Epidermal melanocyte (primary cell): ENCODE results near the gene IL36RN.

Experiments used
- DNase-seq: peaks from one replicate; pipeline ENCODE4 v3.0.0; 2011; ENCODE audit warnings: low spot score; ENCODE audit not compliant: insufficient read length

Gene IL36RN

GRCh38 chr2:113050921-113051895, 7.8 kb upstream of the IL36RN start:
- no peak for DNase-seq

GRCh38 chr2:113052396-113052917, 6.5 kb upstream of the IL36RN start, which contains the start of gene IL36B:
Gene IL36B, minus strand, starts transcription at chr2:113052867.
- no peak for DNase-seq

- no peak for DNase-seq
These were observed 5.3 kb upstream of the IL36RN start for GRCh38 chr2:113053666-113054065.

GRCh38 chr2:113054066-113054465, 4.9 kb upstream of the IL36RN start:
- no peak for DNase-seq

- no peak for DNase-seq
These were observed 2.5 kb upstream of the IL36RN start for GRCh38 chr2:113056521-113056920.

GRCh38 chr2:113057117-113057516, 1.9 kb upstream of the IL36RN start:
- DNase-seq = no peak

GRCh38 chr2:113058411-113058994, 495 bp upstream of the IL36RN start:
- no peak for DNase-seq

- DNase-seq = no peak
These were observed 1.4 kb downstream of the IL36RN start for GRCh38 chr2:113060396-113060795.

GRCh38 chr2:113060796-113061195, 1.8 kb downstream of the IL36RN start:
- no peak for DNase-seq

- no peak for DNase-seq
These were observed 2.2 kb downstream of the IL36RN start for GRCh38 chr2:113061241-113061640.

- no peak for DNase-seq
These were observed 3.1 kb downstream of the IL36RN start for GRCh38 chr2:113061896-113062770.

GRCh38 chr2:113064281-113064680, 5.3 kb downstream of the IL36RN start:
- no peak for DNase-seq

GRCh38 chr2:113064898-113065297, 5.9 kb downstream of the IL36RN start:
- no peak for DNase-seq

GRCh38 chr2:113067681-113068080, 8.7 kb downstream of the IL36RN start, which contains the start of gene IL1F10:
Gene IL1F10, plus strand, starts transcription at chr2:113067970. Its CDS starts 4,769 bp downstream, at chr2:113072739.
- DNase-seq = no peak

GRCh38 chr2:113068249-113068648, 9.3 kb downstream of the IL36RN start:
- no peak for DNase-seq

- no peak for DNase-seq
These were observed 9.9 kb downstream of the IL36RN start for GRCh38 chr2:113068706-113069485.

- no peak for DNase-seq
These were observed 10.9 kb downstream of the IL36RN start for GRCh38 chr2:113069676-113070605.

- no peak for DNase-seq
These were observed 11.6 kb downstream of the IL36RN start for GRCh38 chr2:113070606-113070975.

- no peak for DNase-seq
These were observed 13.6 kb downstream of the IL36RN start for GRCh38 chr2:113072584-113072983.
